Type B pancreatic cell (in vitro differentiated cells): Measurements from ENCODE around the gene SULT1C3. TPM values are rescaled to one million over a fixed set of nuclear protein-coding genes. Genes with fewer than 3 reads are reported as not detected.

Experiments
- DNase-seq: peaks from one replicate; pipeline ENCODE4 v3.0.0; 2021; ENCODE audit warnings: mixed read lengths; ENCODE audit not compliant: unreplicated experiment; ENCODE audit errors: extremely low spot score
- H3K27ac Mint-ChIP-seq: 2 replicates; pipeline ENCODE4 v1.8.0; 2021; ENCODE audit warnings: mild to moderate bottlenecking, mixed read lengths
- H3K27me3 Mint-ChIP-seq: 2 replicates; pipeline ENCODE4 v1.8.0; 2021; ENCODE audit warnings: mixed read lengths
- H3K36me3 Mint-ChIP-seq: 2 replicates; pipeline ENCODE4 v1.8.0; 2021; ENCODE audit warnings: mixed read lengths
- H3K4me1 Mint-ChIP-seq: one replicate; pipeline ENCODE4 v1.8.0; 2021; ENCODE audit warnings: mixed read lengths; ENCODE audit not compliant: unreplicated experiment
- H3K4me3 Mint-ChIP-seq: 2 replicates; pipeline ENCODE4 v1.8.0; 2021; ENCODE audit warnings: mild to moderate bottlenecking, mixed read lengths
- H3K9me3 Mint-ChIP-seq: 2 replicates; pipeline ENCODE4 v1.8.0; 2021; ENCODE audit warnings: mixed read lengths
- CTCF ChIP-seq: fragments of 200-600 bp; sonication (generic); conservative IDR thresholded peaks from 2 replicates; pipeline ENCODE4 v1.5.0; 2021; ENCODE audit warnings: antibody characterized with exemption, mild to moderate bottlenecking
- total RNA-seq: library from RNA; stranded (reverse); gene quantifications from 2 replicates; pipeline ENCODE4 v1.2.1, GENCODE V29; 2021; ENCODE audit warnings: low replicate concordance

SULT1C3 gene
- total RNA-seq, 1 donor from 2014 or later: not detected

DNA sequence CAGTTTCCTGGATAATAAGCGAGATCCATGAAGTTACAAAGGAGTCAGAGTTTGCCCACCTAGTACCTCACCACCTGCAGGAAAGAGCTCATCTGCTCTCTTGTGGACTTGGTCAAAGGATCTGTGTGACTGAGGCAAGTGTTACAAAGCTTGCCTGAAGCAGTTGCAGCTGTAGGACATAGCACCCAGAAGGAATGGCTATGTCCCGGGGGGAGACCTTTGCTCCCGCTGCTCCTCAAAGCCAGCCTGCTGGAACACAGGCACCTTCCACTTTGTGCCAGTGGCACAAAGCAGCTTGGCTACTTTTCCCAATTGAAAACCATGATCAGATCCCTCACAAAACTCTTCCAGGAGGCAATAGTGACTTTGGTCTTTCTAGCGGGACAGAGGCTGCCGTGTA lies 45.8 kb downstream of the SULT1C3 start:
- no peak for TF ChIP-seq CTCF
- DNase-seq: no peak
- no peak overlapping the region for H3K27ac Mint-ChIP-seq
- no peak overlapping the region for H3K4me3 Mint-ChIP-seq
- H3K4me1 Mint-ChIP-seq: peaks cover 18% of the 10 kb centered on the region
- peaks cover 4% of the 10 kb centered on the region for H3K9me3 Mint-ChIP-seq
- H3K27me3 Mint-ChIP-seq: no peaks in the 10 kb centered on the region
- H3K36me3 Mint-ChIP-seq: no peaks in the 10 kb centered on the region

DNA sequence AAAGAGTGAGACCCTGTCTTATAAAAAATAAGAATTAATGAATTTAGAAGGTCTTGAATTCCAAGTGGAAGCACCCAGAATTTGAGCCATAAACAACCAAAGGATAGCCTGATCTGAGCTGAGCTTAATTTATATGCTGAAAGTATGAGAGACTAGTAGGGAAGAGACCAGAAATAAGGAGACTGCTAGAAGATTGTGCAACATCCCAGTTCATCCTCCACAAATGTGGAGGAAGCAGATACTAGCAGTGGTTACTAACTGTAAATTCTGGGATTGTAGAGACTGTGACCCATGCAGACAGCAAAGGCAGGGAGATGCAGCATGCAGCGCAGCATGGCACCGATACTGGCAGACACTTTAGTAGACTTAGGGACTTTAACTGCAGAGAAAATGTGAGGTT lies 47.4 kb downstream of the SULT1C3 start:
- no peak for TF ChIP-seq CTCF

DNA sequence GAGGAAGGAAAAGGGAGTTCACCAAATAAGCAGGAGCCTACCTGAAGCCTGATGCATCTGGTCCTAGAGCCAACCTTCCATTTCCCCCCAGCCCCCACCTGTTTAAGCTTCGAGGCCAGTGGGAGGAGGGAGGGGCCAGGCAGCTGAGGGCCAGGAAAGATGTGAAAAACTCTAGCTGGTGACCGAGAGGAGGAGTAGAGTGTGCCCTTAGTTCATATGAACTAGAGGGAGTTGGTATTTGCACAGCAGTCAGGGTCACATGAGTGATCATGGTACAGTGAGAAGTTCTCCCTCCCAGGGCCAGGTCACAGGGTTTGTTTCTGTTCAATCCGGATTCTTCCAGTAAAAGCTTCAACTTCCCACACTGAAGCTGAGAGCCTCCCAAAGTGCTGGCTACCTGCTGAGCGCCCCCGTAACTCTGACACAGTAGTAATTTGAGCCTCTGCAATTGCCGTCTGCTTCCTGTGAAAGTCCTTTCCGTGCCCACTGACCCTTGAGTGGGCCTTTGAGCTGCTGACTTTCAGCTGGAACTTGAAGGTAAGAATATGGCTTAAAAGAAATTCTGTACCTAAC lies 48.9 kb downstream of the SULT1C3 start, which contains the start of gene SULT1C2:
TSS of gene SULT1C2 (plus strand) at position 362 of the 573 bp plus-strand sequence. CDS start 4,773 bp downstream, outside the sequence.
- Mint-ChIP-seq H3K4me1 (peaks cover 18% of the 10 kb centered on the region), H3K27ac (peak within 1 kb of the TSS; percentile 76), H3K36me3 (no peaks in the 10 kb centered on the region), H3K27me3 (no peaks in the 10 kb centered on the region), H3K9me3 (peaks cover under 1% of the 10 kb centered on the region), H3K4me3 (peak within 1 kb of the TSS; percentile 58)
- TF ChIP-seq CTCF: no peak
- no peak for DNase-seq

More for the DNA sequence above, 47.4 kb downstream of the SULT1C3 start:
- H3K27ac Mint-ChIP-seq: no peak overlapping the region
- peaks cover 18% of the 10 kb centered on the region for H3K4me1 Mint-ChIP-seq
- H3K4me3 Mint-ChIP-seq: no peak overlapping the region
- no peak for DNase-seq
- H3K27me3 Mint-ChIP-seq: no peaks in the 10 kb centered on the region
- H3K36me3 Mint-ChIP-seq: no peaks in the 10 kb centered on the region
- H3K9me3 Mint-ChIP-seq: peaks cover 4% of the 10 kb centered on the region

DNA sequence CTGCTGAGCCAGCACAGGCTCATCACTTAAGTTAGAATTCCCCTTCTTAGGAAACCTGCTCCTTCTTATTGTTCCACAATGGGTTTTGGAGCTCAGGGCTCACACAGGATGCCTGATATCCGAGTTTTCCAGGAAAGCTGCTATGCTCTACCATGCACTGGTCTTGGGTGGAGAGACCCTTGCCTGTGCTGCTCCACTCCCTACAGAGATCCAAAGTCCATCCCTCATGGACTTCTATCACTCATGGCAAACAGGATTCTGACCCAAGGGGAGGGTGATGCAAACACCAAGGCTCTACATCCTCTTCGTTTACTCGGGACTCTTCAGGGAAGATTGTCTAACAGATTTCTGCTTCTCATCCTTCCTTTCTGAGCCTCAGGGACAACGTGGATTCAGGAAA lies 54.1 kb downstream of the SULT1C3 start:
- Mint-ChIP-seq H3K27me3 (no peaks in the 10 kb centered on the region), H3K27ac (no peak overlapping the region), H3K4me1 (peaks cover 5% of the 10 kb centered on the region), H3K4me3 (no peak overlapping the region), H3K36me3 (peaks cover 4% of the 10 kb centered on the region), H3K9me3 (no peaks in the 10 kb centered on the region)
- no peak for DNase-seq
- no peak for TF ChIP-seq CTCF

DNA sequence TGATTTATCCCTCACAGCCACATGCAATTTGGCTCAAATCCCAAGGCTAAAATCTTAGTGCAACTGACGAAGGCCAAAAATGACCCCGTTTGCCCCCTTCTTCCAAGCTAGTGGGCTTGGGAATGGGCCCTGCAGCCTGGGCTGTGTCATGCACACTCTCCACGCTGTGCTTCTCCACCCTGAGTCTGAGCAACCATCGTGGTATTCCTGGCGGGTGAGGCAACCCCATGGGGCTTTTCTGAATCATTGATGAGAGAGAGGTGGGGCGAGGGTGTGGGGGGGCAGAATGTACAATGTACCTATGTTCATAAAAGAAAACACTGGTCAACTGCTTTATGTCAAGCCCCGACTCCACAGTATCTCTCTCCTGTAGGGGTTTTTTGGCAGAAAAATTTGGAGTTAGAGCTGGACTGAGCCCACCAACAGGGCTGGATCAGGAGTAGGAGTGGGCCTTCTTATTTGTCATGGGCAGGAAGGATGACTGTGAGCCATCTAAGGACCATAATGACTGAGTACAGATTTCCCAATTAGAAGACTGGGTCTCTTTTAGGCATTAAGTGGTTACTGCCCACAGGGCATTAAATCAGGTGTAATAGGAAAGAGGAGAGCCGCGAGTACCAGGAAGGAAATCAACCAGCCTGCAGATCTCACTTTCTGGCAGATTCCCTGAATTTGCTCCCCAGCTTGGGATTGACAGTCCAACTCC lies 57.8 kb downstream of the SULT1C3 start:
- DNase-seq: no peak
- H3K36me3 Mint-ChIP-seq: peaks cover 4% of the 10 kb centered on the region
- no peaks in the 10 kb centered on the region for H3K4me1 Mint-ChIP-seq
- no peak overlapping the region for H3K4me3 Mint-ChIP-seq
- no peak for TF ChIP-seq CTCF
- H3K9me3 Mint-ChIP-seq: no peaks in the 10 kb centered on the region
- H3K27ac Mint-ChIP-seq: no peak overlapping the region
- H3K27me3 Mint-ChIP-seq: no peaks in the 10 kb centered on the region
